ENCODE results near the gene TMEM259.

GRCh38 chr19:1017115-1017905, 3.6 kb downstream of the TMEM259 start:
- TF ChIP-seq POLR2AphosphoS5 (IDR thresholded peaks at IDR 0.05) (no peak), POLR2A (IDR thresholded peaks at IDR 0.05) (no peak), EP300 (IDR thresholded peaks at IDR 0.05; ENCODE audit: low read depth) (no peak)
- TF ChIP-seq, protein P1, sequence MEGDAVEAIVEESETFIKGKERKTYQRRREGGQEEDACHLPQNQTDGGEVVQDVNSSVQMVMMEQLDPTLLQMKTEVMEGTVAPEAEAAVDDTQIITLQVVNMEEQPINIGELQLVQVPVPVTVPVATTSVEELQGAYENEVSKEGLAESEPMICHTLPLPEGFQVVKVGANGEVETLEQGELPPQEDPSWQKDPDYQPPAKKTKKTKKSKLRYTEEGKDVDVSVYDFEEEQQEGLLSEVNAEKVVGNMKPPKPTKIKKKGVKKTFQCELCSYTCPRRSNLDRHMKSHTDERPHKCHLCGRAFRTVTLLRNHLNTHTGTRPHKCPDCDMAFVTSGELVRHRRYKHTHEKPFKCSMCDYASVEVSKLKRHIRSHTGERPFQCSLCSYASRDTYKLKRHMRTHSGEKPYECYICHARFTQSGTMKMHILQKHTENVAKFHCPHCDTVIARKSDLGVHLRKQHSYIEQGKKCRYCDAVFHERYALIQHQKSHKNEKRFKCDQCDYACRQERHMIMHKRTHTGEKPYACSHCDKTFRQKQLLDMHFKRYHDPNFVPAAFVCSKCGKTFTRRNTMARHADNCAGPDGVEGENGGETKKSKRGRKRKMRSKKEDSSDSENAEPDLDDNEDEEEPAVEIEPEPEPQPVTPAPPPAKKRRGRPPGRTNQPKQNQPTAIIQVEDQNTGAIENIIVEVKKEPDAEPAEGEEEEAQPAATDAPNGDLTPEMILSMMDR (IDR thresholded peaks at IDR 0.05) = no peak
